ENCODE data around the gene TUBB1.

DNA sequence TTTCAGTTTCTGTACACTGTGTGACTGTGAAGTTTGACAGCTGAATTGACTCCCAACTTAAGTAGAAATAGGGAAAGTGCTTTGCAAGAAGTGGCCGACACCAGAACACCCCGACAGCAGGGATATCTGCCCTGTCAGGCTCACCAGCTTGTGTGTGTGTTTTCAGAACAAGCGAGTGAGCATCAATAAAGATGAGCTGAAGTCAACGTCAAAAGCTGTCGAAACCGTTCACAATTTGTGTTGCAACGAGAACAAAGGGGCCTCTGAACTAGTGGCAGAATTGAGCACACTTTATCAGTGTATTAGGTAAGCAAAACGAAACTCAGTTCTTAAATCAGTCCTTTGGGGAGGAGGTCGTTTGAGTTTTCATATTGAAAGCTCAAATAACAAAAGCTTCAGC lies 27.5 kb upstream of the TUBB1 start:
- TF ChIP-seq, protein P1, sequence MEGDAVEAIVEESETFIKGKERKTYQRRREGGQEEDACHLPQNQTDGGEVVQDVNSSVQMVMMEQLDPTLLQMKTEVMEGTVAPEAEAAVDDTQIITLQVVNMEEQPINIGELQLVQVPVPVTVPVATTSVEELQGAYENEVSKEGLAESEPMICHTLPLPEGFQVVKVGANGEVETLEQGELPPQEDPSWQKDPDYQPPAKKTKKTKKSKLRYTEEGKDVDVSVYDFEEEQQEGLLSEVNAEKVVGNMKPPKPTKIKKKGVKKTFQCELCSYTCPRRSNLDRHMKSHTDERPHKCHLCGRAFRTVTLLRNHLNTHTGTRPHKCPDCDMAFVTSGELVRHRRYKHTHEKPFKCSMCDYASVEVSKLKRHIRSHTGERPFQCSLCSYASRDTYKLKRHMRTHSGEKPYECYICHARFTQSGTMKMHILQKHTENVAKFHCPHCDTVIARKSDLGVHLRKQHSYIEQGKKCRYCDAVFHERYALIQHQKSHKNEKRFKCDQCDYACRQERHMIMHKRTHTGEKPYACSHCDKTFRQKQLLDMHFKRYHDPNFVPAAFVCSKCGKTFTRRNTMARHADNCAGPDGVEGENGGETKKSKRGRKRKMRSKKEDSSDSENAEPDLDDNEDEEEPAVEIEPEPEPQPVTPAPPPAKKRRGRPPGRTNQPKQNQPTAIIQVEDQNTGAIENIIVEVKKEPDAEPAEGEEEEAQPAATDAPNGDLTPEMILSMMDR (IDR thresholded peaks at IDR 0.05) = no peak
- TF ChIP-seq POLR2A (IDR thresholded peaks at IDR 0.05) = no peak
